Activated CD8-positive, alpha-beta memory T cell treated with anti-CD3 and anti-CD28 coated beads for 4 hours (primary cell): ENCODE measurements around the gene TMEM63B.
"Not testable (repeated sequence)": the region's sequence is repeated elsewhere in the genome, so short reads cannot be mapped to it uniquely, and the experiment has no call there.

Experiments
- DNase-seq, 2 donors: peaks; one replicate each; pipeline ENCODE4 v3.0.0-alpha.2; 2020; ENCODE audit warnings: low read depth in 2 of 2

The TMEM63B gene

DNA sequence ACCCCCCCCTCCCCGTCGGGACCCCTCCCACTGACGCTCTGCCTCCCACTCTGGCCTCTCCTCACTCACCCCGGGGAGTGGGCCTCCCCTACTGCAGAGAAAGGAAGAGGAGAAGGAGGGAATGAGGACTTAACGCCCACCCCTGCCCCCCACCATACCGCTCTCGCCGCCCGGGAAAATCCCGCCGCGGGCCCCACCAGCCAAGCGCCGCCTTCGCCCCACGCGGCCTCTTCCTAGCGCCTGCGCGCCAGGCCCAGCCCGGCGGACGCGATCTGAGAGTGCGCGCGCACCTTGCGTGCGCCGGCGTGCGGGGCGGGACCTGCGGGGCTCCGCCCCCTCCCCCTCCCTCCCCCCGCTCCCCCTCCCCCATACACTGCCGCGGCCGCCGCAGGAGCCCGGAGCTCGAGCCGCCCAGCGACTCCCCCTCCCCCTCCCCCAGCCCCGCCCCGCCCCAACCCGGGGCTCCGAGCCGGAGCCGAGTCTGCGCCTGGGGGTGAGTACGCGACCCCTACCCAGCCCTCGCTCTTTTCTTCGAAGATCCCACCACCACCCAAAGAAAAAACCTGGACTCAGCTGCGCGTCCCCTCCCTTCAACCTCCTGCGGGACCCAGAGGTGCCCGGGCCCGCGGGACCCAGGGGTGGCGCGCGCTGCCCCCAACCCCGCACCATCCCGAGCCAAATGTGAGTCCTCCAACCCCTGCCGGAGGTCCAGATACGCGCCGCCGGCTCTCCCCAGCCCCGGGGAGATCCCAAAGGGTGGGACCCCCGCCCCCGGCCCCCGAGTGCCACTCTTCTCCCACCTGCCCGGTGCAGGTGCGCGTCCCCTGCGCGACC is at the start of gene TMEM63B, which contains the start of gene MRPL14:
TMEM63B (plus strand) TSS at position 369 of the 834 bp plus-strand sequence. CDS start 7,031 bp downstream, outside the sequence.
MRPL14 (minus strand) TSS at position 267 of the 834 bp plus-strand sequence. CDS start 10,841 bp downstream, outside the sequence.
- DNase-seq, result peak; percentile 80 to 84

DNA sequence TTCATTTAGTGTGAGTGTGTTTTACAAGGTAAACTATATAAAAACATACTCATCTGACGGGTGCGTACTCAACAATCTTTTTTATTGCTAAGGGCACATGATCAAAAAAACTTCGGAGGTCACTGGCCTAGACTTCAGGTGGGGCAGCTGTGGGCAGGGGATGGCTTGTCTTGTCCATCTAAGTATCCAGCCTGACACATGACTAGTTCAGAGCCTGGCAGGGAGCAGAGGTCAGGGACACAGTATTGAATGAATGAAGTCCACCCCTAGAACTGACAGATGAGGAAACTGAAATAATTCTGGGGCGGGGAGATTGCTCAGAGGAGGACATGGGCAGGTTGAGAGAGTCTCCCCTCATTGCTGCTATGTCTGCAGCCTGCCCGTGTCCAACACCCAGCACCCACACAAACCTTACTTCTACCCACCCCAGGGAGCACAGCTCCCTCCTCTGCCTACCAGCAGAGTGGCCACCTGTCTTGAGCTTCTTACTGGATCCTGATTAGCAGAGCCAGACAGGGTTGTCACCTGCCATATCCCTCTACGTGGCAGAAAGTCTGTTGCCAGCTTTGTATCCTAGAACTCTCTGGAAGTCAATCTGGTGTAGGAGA is 49.0 kb upstream of the TMEM63B start:
- no peak for DNase-seq

DNA sequence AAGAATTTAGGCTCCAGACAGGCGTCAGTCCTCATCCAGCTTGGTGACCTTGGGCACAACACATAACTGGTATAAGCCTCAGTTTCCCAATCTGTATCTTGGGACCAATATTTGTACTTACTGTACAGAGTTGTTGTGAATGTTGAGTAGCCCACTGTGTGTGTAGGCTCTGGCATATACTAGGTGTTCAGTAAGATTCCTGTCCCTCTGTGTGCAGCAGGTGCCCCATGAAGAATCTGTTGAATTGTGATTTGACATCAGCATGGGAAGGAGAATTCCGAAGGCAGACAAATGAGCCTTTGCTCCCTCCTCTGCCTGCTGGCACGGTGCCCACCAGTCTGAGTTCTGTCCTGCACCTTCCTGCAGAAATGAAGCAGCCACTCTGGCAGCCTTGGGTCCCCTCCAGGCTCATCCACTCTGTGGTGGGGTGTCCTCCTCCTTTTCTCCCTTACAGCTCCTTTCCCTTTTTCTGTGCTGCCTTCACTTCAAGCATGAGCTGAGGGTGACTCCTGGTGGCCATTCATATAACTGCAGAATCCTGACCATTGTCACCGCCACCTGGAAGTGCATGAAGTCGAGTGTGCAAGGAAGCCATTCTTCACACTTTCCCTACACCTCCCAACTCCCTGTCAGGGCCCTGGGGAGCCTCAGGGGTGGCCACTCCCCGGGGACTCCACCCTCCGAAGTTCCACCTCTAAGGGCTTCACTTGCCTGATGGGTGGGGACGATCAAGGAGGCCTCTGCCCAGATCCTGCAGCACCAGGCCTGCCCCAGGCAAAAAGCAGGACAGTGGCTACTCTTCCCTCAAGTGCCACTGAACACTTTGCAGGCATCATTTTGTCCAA is 48.3 kb upstream of the TMEM63B start:
- DNase-seq, result peak; percentile 31 to 51

DNA sequence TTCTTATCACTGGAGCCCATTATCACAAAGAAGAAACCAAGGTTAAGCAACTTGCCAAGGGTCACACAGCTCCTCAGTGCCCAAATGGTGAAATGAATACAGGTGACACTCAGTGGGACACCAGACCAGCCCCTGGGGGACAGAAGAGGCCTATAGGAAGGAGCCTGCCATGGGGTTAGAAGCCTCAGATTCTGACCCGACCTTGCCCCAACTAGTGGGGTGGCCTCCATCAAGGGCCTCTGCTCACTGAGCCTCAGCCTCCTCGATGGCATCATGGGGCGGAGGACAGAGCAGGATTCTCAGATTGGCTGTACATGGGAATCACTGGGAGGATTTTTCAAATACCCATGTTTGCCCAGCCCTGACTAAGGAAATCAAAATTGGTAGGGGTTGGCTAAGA is 47.7 kb upstream of the TMEM63B start:
- DNase-seq, result no peak

DNA sequence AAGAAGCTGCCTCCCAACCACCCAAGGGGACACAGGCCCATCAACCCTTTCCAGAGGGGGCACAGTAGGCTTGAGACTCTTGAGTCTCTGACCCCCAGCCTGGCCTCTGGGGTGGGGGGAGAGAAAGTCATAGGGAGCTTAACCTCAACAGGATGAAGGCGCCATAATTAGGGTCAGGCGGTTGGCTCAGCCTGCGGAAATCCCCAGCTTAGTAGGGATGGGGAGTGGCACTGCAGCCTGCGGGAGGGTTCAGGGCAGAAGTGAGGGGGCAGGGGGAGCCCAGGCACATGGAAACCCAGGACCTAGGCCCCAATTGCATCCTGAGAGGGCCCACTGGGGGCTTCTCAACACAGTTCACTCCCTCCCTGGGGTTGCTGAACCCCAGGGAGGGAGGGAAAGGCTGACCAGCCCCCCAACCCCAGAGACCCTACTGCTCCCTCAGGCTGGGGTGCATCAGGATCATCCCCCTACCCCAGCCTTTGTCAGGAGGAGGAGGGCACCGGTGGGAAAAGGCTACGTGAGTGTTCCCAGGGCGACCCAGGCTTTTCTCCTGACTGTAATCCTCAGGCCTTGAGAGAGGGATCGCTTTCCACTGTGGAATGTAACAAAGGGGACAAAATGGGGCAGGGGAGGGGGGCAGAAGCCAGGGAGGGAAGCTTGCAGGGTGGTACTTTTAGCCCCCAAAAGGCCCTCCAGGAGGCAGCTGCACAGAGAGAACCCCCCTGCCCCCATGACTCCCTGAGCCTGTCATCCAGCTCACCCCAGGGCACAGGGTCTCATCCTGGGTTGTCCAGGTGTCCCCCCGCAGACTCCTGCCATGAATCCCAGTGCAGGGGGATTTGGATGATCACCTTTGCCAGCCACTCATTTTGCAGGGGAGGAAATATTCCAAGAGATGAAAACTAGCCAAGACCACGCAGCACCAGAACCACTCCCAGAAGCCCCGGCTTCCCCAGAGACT is 46.5 kb upstream of the TMEM63B start:
- DNase-seq, result no peak

DNA sequence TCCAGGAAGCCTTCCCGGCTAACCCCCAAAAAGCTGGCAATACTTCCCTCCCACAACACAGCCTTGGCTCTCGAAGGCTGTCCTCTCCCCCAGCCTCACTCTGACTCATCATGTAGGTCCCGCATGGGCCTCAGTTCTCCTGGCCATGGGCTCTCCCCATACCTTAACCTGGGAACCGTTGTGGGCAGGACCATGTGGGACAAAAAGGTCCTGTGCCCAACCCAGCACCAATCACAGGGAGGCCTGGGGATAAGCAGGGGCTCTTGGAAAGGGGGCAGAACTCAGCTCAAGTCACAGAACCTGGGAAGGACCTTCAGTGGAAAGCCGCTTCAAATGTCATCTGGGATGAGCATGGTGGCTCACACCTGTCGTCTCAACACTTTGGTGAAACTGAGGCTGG is 45.6 kb upstream of the TMEM63B start:
- no peak for DNase-seq

DNA sequence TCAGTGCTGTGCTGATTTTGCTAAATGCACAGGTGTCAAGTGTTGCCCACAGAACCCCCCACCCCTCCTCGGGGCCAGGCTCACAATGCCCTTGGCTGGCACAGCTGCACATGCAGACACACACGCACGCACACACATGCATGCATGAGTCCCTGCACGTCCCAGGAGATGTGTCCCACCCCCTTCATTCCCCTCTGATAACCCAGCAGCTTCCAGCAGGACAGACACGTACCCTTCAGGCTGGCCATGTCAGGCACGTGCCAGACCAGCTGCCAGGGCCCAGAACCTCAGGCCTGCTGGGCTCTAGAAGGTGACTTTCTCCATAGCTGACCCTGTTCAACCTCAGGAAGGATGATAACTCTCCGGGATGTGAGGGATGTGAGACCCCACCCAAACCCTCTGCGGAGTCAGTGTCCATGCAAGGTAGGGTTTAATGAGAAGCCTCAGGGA is 44.5 kb upstream of the TMEM63B start:
- DNase-seq, result no peak

DNA sequence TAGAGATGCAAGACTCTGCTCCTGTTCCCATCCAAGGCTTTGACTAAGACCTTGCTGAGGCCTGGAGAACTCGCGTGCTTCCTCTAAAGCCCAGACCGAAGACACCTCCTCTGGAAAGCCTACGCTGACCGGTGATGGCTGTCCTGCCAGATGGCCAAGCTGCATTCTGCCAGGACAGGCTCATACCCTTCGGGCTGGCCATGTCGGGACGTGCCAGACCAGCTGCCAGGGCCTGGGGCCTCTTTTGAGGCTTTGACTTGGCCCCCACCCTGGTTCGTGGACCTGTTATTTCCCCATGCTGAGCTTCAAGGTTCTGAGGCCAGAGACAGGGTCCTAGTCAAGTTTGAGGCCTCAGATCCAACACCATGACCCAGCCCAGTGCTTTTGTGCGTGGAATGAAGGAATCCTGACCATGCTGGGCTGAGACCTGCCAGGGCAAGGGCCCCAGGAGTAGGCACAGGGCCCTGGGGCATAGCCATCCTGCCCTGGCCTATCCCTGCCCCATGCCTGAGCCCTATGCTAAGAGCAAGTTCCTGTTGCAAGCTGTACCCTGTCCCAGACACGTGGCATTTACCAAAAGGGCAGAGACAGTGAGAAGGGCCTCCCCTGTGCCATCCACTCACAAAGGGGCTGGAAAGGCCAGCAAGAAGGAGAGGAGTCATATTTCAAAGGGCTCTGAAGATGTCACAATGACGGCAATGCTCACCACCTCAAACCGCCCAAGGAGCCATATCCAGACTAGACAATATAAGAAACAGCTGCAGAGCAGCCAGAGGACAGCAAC is 42.9 kb upstream of the TMEM63B start:
- DNase-seq, result no peak

DNA sequence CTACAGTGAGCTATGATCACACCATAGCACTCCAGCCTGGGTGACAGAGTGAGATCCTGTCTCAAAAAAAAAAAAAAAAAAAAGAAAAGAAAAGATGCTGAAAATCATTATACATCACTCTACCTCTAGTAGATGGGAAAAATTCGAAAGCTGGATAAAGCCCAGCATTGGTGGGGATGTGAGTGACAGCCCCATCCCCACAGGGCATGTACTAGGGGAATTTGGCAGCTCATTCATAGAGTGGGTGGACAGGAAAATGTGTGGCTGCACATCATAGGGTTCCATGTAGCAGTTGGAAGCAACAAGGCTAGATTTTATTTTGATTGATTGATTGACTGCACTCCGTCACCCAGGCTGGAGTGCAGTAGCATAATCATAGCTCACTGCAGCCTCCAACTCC is 42.1 kb upstream of the TMEM63B start:
- no peak for DNase-seq

DNA sequence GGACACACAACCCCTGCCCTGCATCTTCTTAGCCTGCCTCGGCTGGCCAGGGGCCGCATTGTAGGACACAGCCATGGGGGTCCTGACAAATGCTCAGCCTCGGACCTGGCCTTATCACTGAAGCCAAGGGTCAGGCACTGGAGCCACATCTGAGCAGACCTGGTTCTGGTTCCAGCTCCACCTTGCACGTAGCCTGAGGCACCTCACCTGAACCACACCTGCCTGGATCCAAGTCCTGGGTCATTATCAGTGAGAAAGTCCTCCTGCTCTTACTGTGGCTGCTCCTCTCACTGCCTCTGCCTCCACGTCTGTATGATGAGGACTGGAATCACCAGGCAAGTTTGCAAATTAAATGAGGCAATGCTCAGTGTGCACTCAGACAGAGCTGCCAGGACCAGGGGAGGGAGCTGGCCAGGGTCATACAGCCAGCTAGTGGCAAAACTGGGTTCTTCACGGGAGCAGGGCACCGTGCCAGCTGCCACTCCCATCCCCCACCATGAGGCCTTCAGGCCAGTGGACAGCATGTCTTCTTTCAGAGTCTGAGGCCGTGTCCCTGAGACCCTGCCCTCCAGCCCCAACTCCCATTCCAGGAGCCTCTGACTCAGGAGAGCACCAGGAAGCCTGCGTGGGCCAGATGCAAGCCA is 40.3 kb upstream of the TMEM63B start:
- no peak for DNase-seq

DNA sequence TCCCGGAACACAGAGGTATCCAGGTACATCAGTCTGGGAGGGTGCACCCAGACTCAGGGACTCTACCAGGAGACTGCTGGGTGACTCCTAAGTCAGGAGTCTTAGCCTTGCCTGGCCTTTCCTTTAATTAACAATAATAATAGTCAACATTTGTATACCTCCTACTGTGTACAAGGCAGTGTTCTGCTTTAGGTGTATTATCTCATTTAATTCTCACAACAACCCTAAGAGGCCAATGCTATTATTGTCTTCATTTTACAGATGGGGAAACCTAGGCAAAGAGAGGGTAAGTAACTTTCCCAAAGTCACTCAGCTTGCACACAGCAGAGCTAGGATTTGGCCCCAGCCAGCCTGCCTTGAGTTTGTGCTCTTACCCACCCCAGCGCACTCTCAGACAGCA is 39.7 kb upstream of the TMEM63B start:
- DNase-seq, result no peak

DNA sequence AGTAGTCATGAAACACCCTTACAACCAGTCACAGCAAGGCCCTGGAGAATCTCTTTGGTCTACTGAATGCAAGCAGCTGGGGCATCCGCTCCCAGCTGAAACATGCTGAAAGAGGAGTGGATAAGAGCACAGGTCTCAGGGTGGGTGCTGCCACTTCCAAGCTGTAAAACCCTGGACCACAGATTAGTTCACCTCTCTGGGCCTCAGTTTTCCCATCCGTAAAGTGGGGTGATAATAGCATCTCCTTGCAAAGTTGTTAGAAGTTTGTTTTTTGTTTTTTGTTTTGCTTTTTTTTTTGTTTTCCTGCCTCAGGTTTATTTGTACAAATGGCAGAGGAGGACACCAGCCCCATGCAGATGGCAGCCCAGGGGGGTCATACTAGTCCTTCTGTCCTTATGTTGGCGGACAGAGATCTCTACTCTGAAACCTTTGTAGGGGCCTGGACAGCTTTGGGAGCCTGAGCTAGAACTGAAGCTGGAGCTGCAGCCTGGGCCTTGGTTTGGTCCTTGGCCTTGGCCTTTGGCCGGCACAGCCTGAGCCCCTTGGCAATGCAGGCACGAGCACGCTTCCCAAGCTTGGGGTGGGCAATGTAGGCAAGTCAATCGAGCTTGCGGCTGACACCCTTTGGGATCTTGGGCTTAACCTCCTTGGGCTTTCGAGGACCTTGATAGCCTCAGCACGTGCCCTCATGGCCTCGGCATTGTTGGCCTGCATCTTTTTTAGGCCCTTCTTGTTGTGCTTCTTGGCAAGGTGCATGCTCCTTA is 38.3 kb upstream of the TMEM63B start:
- no peak for DNase-seq

DNA sequence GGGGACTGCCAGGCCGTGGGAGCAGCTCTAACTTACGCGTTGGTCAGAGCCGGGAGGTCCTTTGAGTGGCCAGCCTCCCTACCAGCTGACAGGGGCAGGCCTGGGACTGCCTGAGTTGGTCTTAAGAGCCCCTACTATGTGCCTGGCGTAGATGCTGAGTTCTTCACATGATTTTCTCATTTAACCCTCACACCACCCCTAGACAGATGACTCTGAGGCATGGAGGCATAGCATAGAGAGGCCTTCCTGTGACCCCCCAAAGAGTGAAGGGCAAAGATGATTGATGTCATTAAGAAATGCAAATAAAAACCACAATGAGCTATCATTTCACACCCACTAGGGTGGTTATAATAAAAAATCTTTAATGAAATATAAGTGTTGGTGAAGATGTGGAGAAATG is 36.9 kb upstream of the TMEM63B start:
- no peak for DNase-seq

DNA sequence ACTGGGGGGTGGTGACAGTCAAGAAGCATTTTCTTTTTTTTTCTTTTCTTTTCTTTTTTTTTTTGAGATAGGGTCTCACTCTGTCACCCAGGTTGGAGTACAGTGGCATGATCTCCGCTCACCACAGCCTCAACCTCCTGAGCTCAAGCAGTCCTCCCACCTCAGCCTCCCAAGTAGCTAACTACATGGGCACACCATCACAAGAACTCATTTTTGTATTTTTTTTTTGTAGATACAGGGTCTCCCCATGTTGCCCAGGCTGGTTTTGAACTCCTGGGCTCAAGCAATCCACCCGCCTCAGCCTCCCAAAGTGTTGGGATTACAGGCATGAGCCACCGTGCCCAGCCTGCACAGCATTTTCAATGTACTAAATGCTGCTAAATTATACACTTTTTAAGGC is 36.0 kb upstream of the TMEM63B start:
- DNase-seq, result not testable (repeated sequence)

DNA sequence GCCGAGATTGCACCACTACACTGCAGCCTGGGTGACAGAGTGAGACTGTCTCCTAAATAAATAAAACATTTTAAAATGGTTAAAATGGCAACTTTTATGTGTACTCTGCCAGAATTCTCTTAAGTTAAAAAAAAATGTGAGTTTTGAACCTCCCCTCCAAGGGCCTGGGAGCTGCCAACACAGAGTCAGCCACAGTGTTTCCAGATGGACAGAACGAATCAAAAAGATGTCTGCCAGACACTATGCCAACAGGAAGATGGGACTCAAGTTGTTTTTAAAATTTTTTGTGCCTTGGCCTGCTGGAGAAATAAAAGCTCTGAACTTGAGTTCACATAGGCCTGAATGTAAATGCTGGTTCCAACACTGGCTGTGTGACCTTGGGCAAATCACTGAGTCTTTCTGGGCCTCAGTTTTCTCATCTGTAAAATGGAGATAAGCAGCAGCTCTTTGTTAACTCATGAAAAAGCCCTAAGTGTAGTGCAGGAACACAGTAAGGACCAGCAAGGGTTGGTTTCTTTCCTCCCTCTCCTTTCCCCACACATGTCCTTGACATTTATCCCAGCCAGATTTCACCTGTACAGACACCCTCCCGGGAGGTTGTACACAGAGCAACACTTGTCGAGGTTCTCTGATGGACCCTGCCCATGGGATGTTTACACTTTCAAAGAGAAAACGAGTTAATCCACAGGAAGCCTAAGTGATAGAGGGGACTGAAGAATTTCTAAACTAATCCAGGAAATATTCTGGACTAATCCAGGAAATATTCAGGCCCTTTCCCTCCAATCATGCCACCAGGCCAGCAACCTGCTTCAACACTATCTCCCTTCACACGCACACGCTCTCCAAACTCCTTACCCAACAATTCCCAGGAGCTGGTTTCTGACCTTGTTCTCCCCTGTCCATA is 35.1 kb upstream of the TMEM63B start:
- no peak for DNase-seq

DNA sequence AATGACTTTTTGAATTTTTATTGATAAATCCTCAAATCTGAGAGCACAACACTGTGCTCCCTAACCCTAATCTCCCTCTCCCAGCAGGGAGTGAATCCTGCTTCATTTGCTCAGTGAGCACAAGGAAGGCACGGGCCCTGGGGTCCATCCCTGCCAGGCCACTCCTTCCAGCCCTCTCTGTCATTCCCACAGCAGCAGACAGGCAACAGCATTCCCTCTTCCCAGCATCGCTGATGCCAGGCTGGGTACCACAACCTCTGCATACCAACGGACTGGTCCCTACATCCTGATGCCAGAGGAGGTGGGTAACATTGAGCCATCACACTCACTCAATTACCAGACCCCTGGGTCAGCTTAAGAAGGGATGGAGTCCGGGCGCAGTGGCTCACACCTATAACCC is 34.3 kb upstream of the TMEM63B start:
- DNase-seq, result no peak

DNA sequence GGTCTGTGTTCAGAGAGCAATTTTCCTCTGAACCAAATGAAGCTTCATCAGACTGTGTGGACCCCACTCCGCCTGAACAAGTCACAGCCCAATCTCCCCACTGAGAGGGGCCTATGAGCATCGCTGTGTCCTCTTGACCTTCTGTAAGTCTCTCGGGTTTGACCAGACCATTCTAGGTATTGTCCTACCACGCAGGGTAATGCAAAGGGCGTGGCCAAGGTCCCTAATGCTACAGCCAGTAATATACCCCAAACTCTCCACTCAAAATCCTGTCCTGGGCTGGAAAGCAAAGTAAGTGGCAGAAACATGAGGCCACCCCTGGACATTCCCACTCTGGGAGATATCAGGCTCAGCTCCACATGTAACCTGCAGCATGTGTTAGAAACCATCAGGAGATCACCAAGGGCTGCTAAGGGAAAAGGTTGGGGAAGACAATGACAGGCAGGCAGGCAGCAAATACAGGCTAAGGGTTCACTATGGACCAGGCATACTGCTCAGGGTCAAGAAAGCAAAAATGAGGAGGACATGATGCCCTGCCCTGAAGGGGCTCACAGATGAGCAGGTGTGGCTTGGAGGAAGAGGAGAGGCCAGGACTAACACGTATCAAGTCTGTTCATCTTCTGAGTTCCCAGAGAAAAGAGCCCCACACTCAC is 33.5 kb upstream of the TMEM63B start:
- no peak for DNase-seq
